ENCODE measurements around the gene ZNF407.

- TF ChIP-seq RARB (CRISPR knock-in tag; IDR thresholded peaks at IDR 0.05) (no peak), PATZ1 (CRISPR knock-in tag; IDR thresholded peaks at IDR 0.05; ENCODE audit: borderline replicate concordance) (no peak), CREB5 (CRISPR knock-in tag; IDR thresholded peaks at IDR 0.05; ENCODE audit: low read depth) (no peak), POU6F1 (CRISPR knock-in tag; IDR thresholded peaks at IDR 0.05; ENCODE audit: borderline replicate concordance, low read depth) (no peak), TOX (CRISPR knock-in tag; IDR thresholded peaks at IDR 0.05; ENCODE audit: borderline replicate concordance) (no peak), TSHZ2 (CRISPR knock-in tag; IDR thresholded peaks at IDR 0.05) (no peak), ARNTL (CRISPR knock-in tag; IDR thresholded peaks at IDR 0.05; ENCODE audit: borderline replicate concordance, low read depth) (no peak), ZNF565 (CRISPR knock-in tag; conservative IDR thresholded peaks at IDR 0.05; ENCODE audit: low read depth) (no peak), ZFP30 (CRISPR knock-in tag; IDR thresholded peaks at IDR 0.05) (no peak), ISL1 (CRISPR knock-in tag; IDR thresholded peaks at IDR 0.05) (no peak), ZFP3 (CRISPR knock-in tag; IDR thresholded peaks at IDR 0.05) (no peak), OSR1 (CRISPR knock-in tag; IDR thresholded peaks at IDR 0.05) (no peak), ZC3H10 (CRISPR knock-in tag; IDR thresholded peaks at IDR 0.05) (no peak), GLIS3 (CRISPR knock-in tag; IDR thresholded peaks at IDR 0.05) (no peak)
Measured at GRCh38 chr18:75057169-75057960, 459.7 kb downstream of the ZNF407 start.
